GM21367 (cell line): Measurements from ENCODE around the gene SZRD1.

ENCODE experiments used
- ATAC-seq: cut with Tn5 transposase; IDR thresholded peaks from one replicate; pipeline ENCODE4 v1.9.1; 2021; ENCODE audit not compliant: unreplicated experiment

SZRD1 gene

DNA sequence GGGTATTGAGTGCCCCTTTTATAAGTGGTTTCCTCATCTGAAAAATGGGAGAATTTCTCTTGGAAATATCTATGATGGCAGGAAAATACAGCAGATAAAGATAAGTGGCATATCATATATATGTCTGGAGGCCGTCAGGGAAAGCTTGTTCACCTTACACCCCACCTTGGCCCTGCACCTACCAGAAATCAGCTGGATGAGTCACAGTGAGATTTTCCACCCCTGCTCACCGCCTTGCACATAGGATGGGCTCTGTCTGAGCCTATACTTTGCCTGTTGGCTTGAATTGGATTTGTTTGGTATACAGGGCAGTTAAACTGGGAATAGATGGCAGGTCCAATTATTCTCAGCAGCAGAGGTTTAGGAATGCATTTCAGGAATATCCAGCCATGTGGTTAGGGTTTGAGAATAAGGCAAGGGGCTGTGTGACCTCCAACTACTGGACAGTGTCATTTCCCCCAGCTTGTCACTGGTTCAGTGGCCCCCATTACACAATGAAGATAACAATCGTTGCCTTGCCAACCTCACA, 70.0 kb downstream of the SZRD1 start, which contains the start of gene SPATA21:
Gene SPATA21 (minus strand): TSS at position 479 of the 529 bp plus-strand sequence. CDS start 6,053 bp downstream, outside the sequence.
- ATAC-seq = no peak

DNA sequence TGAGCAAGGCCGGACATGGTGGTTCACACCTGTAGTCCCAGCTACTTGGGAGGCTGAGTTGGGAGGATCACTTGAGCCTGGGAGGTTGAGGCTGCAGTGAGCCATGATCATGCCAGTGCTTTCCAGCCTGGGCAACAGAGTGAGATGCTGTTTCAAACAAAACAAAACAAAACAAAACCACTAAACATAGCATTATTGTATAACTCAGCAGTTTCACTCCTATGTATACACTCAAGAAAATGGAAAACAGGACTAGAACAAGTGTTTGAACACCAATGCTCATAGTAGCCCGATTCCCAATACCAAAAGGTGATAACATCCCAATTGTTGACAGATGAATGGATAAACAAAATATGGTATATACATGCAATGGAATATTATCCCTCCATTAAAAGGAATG, 71.5 kb downstream of the SZRD1 start:
- no peak for ATAC-seq

DNA sequence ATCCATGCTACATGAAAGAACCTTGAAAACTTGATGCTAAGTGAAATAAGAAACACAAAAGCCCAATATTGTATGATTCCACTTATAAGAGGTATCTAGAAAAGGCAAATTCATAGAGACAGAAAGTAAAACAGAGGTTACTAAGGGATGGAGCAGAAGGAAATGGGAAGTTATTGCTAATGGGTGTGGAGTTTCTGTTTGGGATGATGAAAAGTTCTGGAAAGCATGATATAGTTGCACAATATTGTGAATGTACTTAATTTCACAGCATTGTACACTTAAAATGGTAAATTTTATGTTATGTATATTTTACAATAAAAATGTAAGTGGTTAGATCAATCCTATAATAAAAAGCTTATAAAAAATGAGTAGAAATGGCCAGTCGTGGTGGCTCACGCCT, 71.9 kb downstream of the SZRD1 start:
- no peak for ATAC-seq

- peak; percentile 15 for ATAC-seq
Measured at GRCh38 chr1:16440131-16440469, 73.1 kb downstream of the SZRD1 start.

DNA sequence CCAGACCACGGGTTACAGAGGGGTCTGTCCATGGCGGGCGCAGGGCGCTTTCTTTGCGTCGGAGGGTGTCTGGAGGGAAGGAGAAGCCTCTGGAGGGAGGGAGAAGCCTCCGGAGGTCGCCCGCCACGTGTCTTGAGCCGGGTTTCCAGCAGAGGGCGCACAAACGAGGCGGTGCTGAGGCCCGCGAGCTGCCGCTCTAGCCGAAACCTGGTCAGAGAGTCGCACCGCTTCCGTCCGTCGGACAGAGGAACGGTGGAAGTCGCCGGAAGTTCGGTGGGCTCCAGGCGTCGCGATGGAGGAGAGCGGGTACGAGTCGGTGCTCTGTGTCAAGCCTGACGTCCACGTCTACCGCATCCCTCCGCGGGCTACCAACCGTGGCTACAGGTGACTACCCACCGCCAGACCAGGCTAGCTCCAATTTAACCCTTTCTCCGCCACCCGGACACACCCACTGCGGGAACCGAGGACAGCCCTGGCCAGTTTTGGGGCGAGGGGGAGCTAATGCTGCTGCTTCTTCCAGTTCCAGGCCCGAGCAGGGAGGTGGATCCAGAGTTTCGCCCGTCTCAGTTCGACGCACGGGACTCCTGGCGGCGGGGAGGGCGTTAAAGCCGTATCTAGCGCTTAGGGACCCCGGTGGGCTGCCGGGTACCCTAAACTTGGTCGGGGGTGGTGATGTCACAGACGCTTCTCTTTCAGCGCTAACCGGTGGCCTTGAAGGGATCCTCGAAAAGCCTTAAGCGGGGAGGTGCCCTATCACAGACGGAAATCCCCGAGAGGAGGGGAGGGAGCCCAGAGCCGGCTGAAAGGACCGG, 73.6 kb downstream of the SZRD1 start, which contains the start of gene NECAP2:
Gene NECAP2 (plus strand): TSS at position 255 of the 812 bp plus-strand sequence. CDS start 38 bp downstream, at position 293.
- peak; percentile 70 for ATAC-seq

DNA sequence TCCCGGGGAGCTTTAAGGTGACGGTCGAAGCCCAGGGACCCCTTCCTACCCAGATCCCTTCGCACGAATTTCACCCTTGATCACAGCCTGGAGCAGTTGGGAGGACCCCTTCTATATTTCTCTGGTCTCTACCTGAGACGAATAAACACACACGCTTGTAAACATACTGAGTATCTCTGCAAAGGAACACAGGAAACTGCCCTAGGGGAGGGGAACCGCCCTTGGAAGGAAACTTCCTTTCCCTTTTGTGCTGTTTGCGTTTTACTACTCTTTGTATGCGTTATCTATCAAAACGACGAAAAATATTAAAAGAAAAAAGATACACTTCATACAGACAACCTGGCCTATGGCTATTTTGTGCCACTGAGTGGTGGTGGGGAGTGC, 74.2 kb downstream of the SZRD1 start:
- no peak for ATAC-seq

- ATAC-seq = no peak
Measured at GRCh38 chr1:16442265-16442664, 75.2 kb downstream of the SZRD1 start.

- ATAC-seq = no peak
Measured at GRCh38 chr1:16442941-16443340, 75.9 kb downstream of the SZRD1 start.

- ATAC-seq = no peak
Measured at GRCh38 chr1:16443975-16444770, 77.1 kb downstream of the SZRD1 start.

DNA sequence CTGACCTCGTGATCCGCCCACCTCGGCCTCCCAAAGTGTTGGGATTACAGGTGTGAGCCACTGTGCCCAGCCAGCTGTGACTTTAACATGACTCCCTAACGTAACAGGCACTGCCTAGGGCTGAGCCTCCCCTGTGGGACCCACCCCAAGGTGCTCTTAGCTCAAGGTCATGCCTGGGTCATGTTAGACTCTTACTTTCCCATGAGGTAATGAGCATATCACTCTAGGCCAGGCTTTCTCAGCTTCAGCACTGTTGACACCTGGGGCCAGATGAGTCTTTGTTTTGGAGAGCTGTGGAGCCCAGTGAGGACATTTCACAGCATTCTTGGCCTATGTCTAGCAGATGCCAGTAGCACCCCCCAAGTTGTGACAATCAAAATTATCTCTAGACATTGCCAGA, 78.0 kb downstream of the SZRD1 start:
- no peak for ATAC-seq

- ATAC-seq = no peak
Measured at GRCh38 chr1:16446116-16446515, 79.1 kb downstream of the SZRD1 start.

DNA sequence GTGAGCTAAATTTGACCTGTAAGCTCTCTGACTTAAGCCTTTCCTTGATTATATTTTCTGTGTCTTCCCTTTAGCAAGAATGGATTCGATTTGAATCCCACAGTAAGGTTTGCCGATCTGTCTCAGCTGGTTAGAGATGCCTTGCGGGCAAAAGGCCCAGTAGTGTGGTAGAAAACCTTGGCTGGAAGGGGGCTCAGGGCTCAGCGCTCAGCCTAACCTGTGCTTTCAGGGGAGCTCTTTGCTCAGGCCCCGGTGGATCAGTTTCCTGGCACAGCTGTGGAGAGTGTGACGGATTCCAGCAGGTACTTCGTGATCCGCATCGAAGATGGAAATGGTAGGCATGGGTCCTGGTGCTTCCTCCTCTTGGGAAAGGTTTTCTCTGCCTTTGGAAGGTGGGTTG, 80.6 kb downstream of the SZRD1 start:
- no peak for ATAC-seq
